Hippocampal formation (tissue), 2 donors: ENCODE results near the gene GPC3.
"Not testable (repeated sequence)": the region's sequence is repeated elsewhere in the genome, so short reads cannot be mapped to it uniquely, and the experiment has no call there.

Experiments used
- DNase-seq, 2 donors: peaks; one replicate each; lab custom pipeline; 2025; lab: John Stamatoyannopoulos, UW

Gene GPC3

GRCh38 chrX:133985164-133985966, at the start of gene GPC3:
TSS of gene GPC3 (minus strand) at chrX:133985594.
- peak in 1 of 2 donors; percentile 9 for DNase-seq

- DNase-seq = no peak
These were observed 47.0 kb upstream of the GPC3 start for GRCh38 chrX:134032441-134032840.

- DNase-seq = peak in 1 of 2 donors; percentile 0
These were observed 41.3 kb upstream of the GPC3 start for GRCh38 chrX:134026565-134027311.

GRCh38 chrX:134025986-134026545, 40.7 kb upstream of the GPC3 start:
- DNase-seq = no peak

GRCh38 chrX:134024686-134025377, 39.4 kb upstream of the GPC3 start:
- DNase-seq = no peak

- DNase-seq = no peak
These were observed 38.5 kb upstream of the GPC3 start for GRCh38 chrX:134023851-134024281.

GRCh38 chrX:134020910-134021309, 35.5 kb upstream of the GPC3 start:
- DNase-seq = no peak

GRCh38 chrX:134019567-134020206, 34.3 kb upstream of the GPC3 start:
- DNase-seq = no peak

- not testable (repeated sequence) for DNase-seq
These were observed 30.9 kb upstream of the GPC3 start for GRCh38 chrX:134016309-134016708.

- not testable (repeated sequence) for DNase-seq
These were observed 30.1 kb upstream of the GPC3 start for GRCh38 chrX:134015510-134015909.

GRCh38 chrX:134013524-134013923, 28.1 kb upstream of the GPC3 start:
- DNase-seq = no peak

- no peak for DNase-seq
These were observed 27.7 kb upstream of the GPC3 start for GRCh38 chrX:134013092-134013497.

- DNase-seq = no peak
These were observed 25.3 kb upstream of the GPC3 start for GRCh38 chrX:134010690-134011089.

- DNase-seq = no peak
These were observed 22.3 kb upstream of the GPC3 start for GRCh38 chrX:134007716-134008115.

- no peak for DNase-seq
These were observed 21.2 kb upstream of the GPC3 start for GRCh38 chrX:134006484-134007161.

GRCh38 chrX:134004084-134004483, 18.7 kb upstream of the GPC3 start:
- no peak for DNase-seq

GRCh38 chrX:134002921-134003615, 17.7 kb upstream of the GPC3 start:
- DNase-seq = no peak

GRCh38 chrX:134000260-134001245, 15.2 kb upstream of the GPC3 start:
- no peak for DNase-seq

GRCh38 chrX:133999031-133999705, 13.8 kb upstream of the GPC3 start:
- no peak for DNase-seq
